Measurements from ENCODE around the gene KRTAP9-8. TPM values are rescaled to one million over a fixed set of nuclear protein-coding genes. Genes with fewer than 3 reads are reported as not detected.

Gene KRTAP9-8
- not detected for total RNA-seq

GRCh38 chr17:41237949-41238437 lies at the start of gene KRTAP9-8:
TSS of gene KRTAP9-8 (plus strand) at chr17:41237999. CDS start at chr17:41238052, 53 bp downstream.

GRCh38 chr17:41189837-41190318 lies 47.9 kb upstream of the KRTAP9-8 start, which contains the start of gene KRTAP9-1:
TSS of gene KRTAP9-1 (plus strand) at chr17:41189887. CDS start at chr17:41189887, 0 bp downstream.

GRCh38 chr17:41226598-41227095 lies 11.2 kb upstream of the KRTAP9-8 start, which contains the start of gene KRTAP9-2:
TSS of gene KRTAP9-2 (plus strand) at chr17:41226648. CDS start at chr17:41226655, 7 bp downstream.

GRCh38 chr17:41232399-41233105 lies 5.2 kb upstream of the KRTAP9-8 start, which contains the start of gene KRTAP9-3:
TSS of gene KRTAP9-3 (plus strand) at chr17:41232449. CDS start at chr17:41232502, 53 bp downstream.

GRCh38 chr17:41249637-41250240 lies 11.9 kb downstream of the KRTAP9-8 start, which contains the start of gene KRTAP9-4:
TSS of gene KRTAP9-4 (plus strand) at chr17:41249687. CDS start at chr17:41249721, 34 bp downstream.

DNA sequence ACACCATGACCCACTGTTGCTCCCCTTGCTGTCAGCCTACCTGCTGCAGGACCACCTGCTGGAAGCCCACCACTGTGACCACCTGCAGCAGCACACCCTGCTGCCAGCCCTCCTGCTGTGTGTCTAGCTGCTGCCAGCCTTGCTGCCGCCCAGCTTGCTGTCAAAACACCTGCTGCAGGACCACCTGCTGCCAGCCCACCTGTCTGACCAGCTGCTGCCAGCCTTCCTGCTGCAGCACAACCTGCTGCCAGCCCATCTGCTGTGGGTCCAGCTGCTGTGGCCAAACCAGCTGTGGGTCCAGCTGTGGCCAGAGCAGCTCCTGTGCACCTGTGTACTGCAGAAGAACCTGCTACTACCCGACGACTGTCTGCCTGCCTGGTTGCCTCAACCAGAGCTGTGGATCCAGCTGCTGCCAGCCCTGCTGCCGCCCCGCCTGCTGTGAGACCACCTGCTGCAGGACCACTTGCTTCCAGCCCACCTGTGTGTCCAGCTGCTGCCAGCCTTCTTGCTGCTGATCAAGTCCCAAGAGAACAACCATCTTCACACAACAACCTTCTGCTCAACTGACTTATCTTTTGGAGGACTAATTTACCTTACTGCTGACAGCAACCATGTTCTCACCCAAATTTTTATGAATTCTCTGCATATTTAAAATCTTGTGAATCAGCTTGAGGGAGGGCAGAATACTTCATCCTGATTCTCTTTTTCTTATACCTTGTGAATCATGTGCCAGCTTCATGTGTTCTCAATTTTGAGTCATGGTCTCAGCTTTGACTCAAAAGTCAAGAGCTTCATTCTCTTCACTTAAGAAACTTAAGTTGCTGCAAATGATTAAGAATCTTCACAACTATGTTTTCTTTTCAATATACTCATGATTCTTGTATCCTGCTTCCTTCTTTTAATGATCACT lies 17.8 kb downstream of the KRTAP9-8 start, which contains the start of gene KRTAP9-9:
KRTAP9-9 (plus strand) TSS at position 4 of the 910 bp plus-strand sequence.

DNA sequence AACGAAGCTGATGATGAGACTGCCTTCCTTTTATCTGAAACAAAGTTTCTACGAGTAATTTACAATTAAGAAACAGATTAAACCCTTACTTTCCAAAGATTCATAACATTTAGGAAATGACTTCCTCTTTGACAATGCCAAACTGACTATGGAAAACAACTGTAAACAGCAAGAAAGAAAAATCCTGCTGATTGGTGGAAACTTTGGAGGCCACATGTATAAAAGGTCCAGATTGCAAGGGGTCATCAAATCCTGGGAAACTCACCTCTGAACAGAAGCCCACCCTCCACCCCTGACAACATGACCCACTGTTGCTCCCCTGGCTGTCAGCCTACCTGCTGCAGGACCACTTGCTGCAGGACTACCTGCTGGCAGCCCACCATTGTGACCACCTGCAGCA lies 27.3 kb downstream of the KRTAP9-8 start, which contains the start of gene KRTAP9-6:
KRTAP9-6 (plus strand) TSS at position 301 of the 400 bp plus-strand sequence; CDS start at position 301, 0 bp downstream.

DNA sequence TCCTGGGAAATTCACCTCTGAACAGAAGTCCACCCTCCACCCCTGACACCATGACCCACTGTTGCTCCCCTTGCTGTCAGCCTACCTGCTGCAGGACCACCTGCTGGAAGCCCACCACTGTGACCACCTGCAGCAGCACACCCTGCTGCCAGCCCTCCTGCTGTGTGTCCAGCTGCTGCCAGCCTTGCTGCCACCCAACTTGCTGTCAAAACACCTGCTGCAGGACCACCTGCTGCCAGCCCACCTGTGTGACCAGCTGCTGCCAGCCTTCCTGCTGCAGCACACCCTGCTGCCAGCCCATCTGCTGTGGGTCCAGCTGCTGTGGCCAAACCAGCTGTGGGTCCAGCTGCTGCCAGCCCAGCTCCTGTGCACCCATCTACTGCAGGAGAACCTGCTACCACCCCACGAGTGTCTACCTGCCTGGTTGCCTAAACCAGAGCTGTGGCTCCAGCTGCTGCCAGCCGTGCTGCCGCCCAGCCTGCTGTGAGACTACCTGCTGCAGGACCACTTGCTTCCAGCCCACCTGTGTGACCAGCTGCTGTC lies 37.9 kb downstream of the KRTAP9-8 start, which contains the start of gene KRTAP9-7:
KRTAP9-7 (plus strand) TSS at position 51 of the 543 bp plus-strand sequence; CDS start at position 51, 0 bp downstream.

Small RNA genes within 50 kb of the gene (small RNA-seq; reads per million reads assigned to genes)
- not detected for gene KRTAP9-10P (ENCODE audit: low replicate concordance)

Other genes with a start within 250 kb of the KRTAP9-8 start
- not detected for gene KRTAP3-3, start 243.8 kb upstream of the KRTAP9-8 start, total RNA-seq
- gene KRTAP3-2, start 238.1 kb upstream of the KRTAP9-8 start, total RNA-seq: not detected
- not detected for gene KRTAP3-1, start 228.9 kb upstream of the KRTAP9-8 start, total RNA-seq
- not detected for gene KRTAP1-5, start 210.8 kb upstream of the KRTAP9-8 start, total RNA-seq
- gene KRTAP1-4, start 207.8 kb upstream of the KRTAP9-8 start, total RNA-seq: not detected
- gene KRTAP1-3, start 203.1 kb upstream of the KRTAP9-8 start, total RNA-seq: not detected
- not detected for gene KRTAP1-1, start 196.5 kb upstream of the KRTAP9-8 start, total RNA-seq
- not detected for gene KRTAP2-1, start 190.7 kb upstream of the KRTAP9-8 start, total RNA-seq
- gene KRTAP2-2, start 182.8 kb upstream of the KRTAP9-8 start, total RNA-seq: not detected
- not detected for gene KRTAP2-3, start 177.9 kb upstream of the KRTAP9-8 start, total RNA-seq
- gene KRTAP2-4, start 172.1 kb upstream of the KRTAP9-8 start, total RNA-seq: not detected
- not detected for gene KRTAP4-7, start 153.8 kb upstream of the KRTAP9-8 start, total RNA-seq
- gene KRTAP4-8, start 139.9 kb upstream of the KRTAP9-8 start, total RNA-seq: not detected
- not detected for gene KRTAP4-16, start 135.8 kb upstream of the KRTAP9-8 start, total RNA-seq
- gene KRTAP4-9, start 132.6 kb upstream of the KRTAP9-8 start, total RNA-seq: not detected
- gene KRTAP4-11, start 119.6 kb upstream of the KRTAP9-8 start, total RNA-seq: not detected
- gene KRTAP4-12, start 113.8 kb upstream of the KRTAP9-8 start, total RNA-seq: not detected
- gene KRTAP4-6, start 97.5 kb upstream of the KRTAP9-8 start, total RNA-seq: not detected
- not detected for gene KRTAP4-5, start 88.2 kb upstream of the KRTAP9-8 start, total RNA-seq
- gene KRTAP4-4, start 77.3 kb upstream of the KRTAP9-8 start, total RNA-seq: not detected
- not detected for gene KRTAP4-3, start 69.8 kb upstream of the KRTAP9-8 start, total RNA-seq
- not detected for gene KRTAP4-2, start 59.8 kb upstream of the KRTAP9-8 start, total RNA-seq
- gene KRTAP4-1, start 53.1 kb upstream of the KRTAP9-8 start, total RNA-seq: not detected
- gene KRTAP9-1, start 48.1 kb upstream of the KRTAP9-8 start, total RNA-seq: not detected
- gene KRTAP9-2, start 11.4 kb upstream of the KRTAP9-8 start, total RNA-seq: not detected
- not detected for gene KRTAP9-3, start 5.5 kb upstream of the KRTAP9-8 start, total RNA-seq
- gene KRTAP9-4, start 11.7 kb downstream of the KRTAP9-8 start, total RNA-seq: not detected
- not detected for gene KRTAP9-9, start 17.4 kb downstream of the KRTAP9-8 start, total RNA-seq
- not detected for gene KRTAP9-6, start 27.4 kb downstream of the KRTAP9-8 start, total RNA-seq
- not detected for gene KRTAP9-7, start 37.7 kb downstream of the KRTAP9-8 start, total RNA-seq
- gene KRTAP29-1, start 64.9 kb downstream of the KRTAP9-8 start, total RNA-seq: not detected
- gene KRTAP16-1, start 71.3 kb downstream of the KRTAP9-8 start, total RNA-seq: not detected
- not detected for gene KRTAP17-1, start 77.7 kb downstream of the KRTAP9-8 start, total RNA-seq
- gene KRT33A, start 112.8 kb downstream of the KRTAP9-8 start, total RNA-seq: not detected
- not detected for gene KRT33B, start 131.8 kb downstream of the KRTAP9-8 start, total RNA-seq
- 0.94 TPM for gene KRT34, start 144.3 kb downstream of the KRTAP9-8 start, total RNA-seq
- 0.94 TPM for gene KRT31, start 159.6 kb downstream of the KRTAP9-8 start, total RNA-seq
- not detected for gene KRT37, start 186.6 kb downstream of the KRTAP9-8 start, total RNA-seq
- gene KRT38, start 203.0 kb downstream of the KRTAP9-8 start, total RNA-seq: not detected
- gene KRT32, start 229.4 kb downstream of the KRTAP9-8 start, total RNA-seq: not detected
- not detected for gene KRT35, start 243.2 kb downstream of the KRTAP9-8 start, total RNA-seq